Stimulated activated naive CD4-positive, alpha-beta T cell (primary cell): ENCODE results near the gene RAN.
"Not testable (repeated sequence)": the region's sequence is repeated elsewhere in the genome, so short reads cannot be mapped to it uniquely, and the experiment has no call there.

Experiments
- DNase-seq, 6 experiments: peaks; one replicate each; lab custom pipeline; 2025; lab: John Stamatoyannopoulos, UW

The RAN gene

GRCh38 chr12:130878193-130879185 lies 6.6 kb downstream of the RAN start:
- no peak for DNase-seq

- no peak for DNase-seq
Measured at GRCh38 chr12:130879212-130879686, 7.4 kb downstream of the RAN start.

- DNase-seq: no peak
Measured at GRCh38 chr12:130879781-130880389, 8.0 kb downstream of the RAN start.

GRCh38 chr12:130880411-130880885 lies 8.6 kb downstream of the RAN start:
- DNase-seq: no peak

GRCh38 chr12:130881046-130881445 lies 9.2 kb downstream of the RAN start:
- DNase-seq: no peak

- no peak for DNase-seq
Measured at GRCh38 chr12:130881548-130881947, 9.7 kb downstream of the RAN start.

GRCh38 chr12:130887190-130887589 lies 15.3 kb downstream of the RAN start:
- DNase-seq: not testable (repeated sequence)

- no peak for DNase-seq
Measured at GRCh38 chr12:130904064-130904463, 32.2 kb downstream of the RAN start.

DNA sequence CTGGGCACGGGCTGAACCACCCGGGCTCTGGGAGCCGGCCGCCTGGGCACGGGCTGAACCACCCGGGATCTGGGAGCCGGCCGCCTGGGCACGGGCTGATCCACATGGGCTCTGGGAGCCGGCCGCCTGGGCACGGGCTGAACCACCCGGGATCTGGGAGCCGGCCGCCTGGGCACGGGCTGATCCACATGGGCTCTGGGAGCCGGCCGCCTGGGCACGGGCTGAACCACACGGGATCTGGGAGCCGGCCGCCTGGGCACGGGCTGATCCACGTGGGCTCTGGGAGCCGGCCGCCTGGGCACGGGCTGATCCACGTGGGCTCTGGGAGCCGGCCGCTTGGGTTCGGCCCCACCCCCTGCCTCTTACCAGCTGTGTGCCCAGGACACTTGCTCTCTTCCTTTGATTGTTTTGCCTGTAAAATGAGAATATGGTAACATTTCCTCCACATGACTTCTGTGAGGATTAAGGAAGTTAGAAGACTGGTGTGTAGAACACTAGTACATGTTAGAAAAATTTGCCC lies 33.1 kb downstream of the RAN start:
- DNase-seq: not testable (repeated sequence)

DNA sequence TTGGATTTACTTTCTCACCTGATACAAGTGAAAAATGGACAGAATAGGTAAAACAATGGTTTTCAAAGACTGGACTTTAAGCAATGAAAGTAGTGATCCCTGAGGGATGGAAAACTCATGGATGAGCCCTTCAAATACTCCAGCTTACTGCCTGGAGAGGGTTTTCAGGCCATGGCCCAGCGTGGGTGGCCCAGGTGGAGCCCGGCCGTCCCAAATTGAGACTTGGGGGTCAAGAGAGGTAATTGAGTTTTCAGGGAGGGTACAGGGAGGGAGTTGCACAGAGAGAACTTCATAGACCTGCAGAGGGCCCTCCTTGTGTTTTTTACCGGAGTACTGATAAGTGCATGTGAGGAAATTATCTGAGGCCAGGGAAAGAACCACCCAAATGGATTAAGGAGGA lies 37.2 kb downstream of the RAN start:
- no peak for DNase-seq

GRCh38 chr12:130911193-130911592 lies 39.3 kb downstream of the RAN start:
- no peak for DNase-seq

- no peak for DNase-seq
Measured at GRCh38 chr12:130911933-130912332, 40.1 kb downstream of the RAN start.

GRCh38 chr12:130916241-130916911 lies 44.5 kb downstream of the RAN start:
- no peak for DNase-seq

DNA sequence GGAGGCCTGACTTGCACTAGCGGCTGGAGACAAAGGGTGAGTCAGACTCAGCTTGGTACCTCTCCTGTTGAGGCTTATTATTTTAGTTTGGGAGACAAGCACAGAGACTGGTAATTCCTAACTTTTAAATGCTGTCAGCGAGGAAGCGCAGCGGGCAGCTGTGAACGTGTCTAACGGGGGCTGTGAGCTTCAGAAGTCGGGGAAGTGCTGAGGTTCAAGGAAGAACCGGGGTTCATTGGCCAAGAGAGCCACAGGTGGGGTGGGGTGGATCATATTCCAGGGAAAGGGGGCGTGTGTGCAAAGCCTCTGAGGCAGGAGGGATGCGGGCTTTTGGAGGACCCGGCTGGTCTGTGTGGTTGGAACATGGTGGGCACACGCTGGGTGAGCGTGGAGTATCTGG lies 45.7 kb downstream of the RAN start:
- DNase-seq: no peak

DNA sequence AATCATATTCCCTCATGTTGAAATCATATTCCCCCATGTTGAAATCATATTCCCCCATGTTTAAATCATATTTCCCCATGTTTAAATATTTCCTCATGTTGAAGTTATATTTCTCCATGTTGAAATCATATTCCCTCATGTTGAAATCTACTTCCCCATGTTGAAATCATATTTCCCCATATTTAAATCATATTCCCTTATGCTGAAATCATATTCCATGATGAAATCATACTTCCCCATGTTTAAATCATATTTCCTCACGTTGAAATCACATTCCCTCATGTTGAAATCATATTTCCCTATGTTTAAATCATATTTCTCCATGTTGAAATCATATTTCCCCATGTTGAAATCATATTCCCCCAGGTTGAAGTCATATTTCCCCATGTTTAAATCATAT lies 47.2 kb downstream of the RAN start:
- DNase-seq: no peak

- DNase-seq: no peak
Measured at GRCh38 chr12:130920119-130920703, 48.3 kb downstream of the RAN start.

- DNase-seq: no peak
Measured at GRCh38 chr12:130920723-130921381, 49.0 kb downstream of the RAN start.

GRCh38 chr12:130922511-130922953 lies 50.7 kb downstream of the RAN start:
- no peak for DNase-seq

GRCh38 chr12:130924966-130925665 lies 53.2 kb downstream of the RAN start:
- DNase-seq: no peak

DNA sequence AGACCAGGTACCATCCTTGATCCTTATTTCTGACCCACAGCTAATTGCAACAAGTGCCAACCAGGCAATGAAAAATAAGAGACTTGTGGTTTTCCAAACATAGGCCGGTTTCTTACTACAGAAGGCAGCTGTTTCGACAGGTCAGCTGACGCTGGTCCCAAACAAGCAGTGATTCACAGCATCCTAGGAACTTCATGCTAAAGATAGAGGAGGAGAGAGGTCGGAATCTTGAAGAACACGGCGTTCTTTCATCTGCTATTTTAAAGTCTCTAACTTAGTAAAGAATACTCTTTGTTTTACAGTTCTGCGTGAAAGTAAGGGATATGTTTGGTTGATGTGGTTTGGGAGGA lies 53.8 kb downstream of the RAN start:
- DNase-seq: no peak
